GM12801 (cell line): Measurements from ENCODE around the gene RGS16.

Experiments used
- CTCF ChIP-seq: IDR thresholded peaks from one replicate; pipeline ENCODE4 v1.5.1; 2011; ENCODE audit warnings: control low read depth; ENCODE audit not compliant: insufficient read length; ENCODE audit errors: extremely low read depth

Gene RGS16

GRCh38 chr1:182586380-182586779 lies 17.8 kb downstream of the RGS16 start:
- TF ChIP-seq CTCF = no peak

GRCh38 chr1:182584746-182585145 lies 19.4 kb downstream of the RGS16 start:
- TF ChIP-seq CTCF = no peak

- TF ChIP-seq CTCF = no peak
These were observed 23.5 kb downstream of the RGS16 start for GRCh38 chr1:182580736-182581135.

- TF ChIP-seq CTCF = no peak
These were observed 28.5 kb downstream of the RGS16 start for GRCh38 chr1:182575540-182576149.

- no peak for TF ChIP-seq CTCF
These were observed 30.0 kb downstream of the RGS16 start for GRCh38 chr1:182574156-182574555.

GRCh38 chr1:182570611-182570970 lies 33.6 kb downstream of the RGS16 start:
- no peak for TF ChIP-seq CTCF

- no peak for TF ChIP-seq CTCF
These were observed 34.1 kb downstream of the RGS16 start for GRCh38 chr1:182569939-182570610.
